CD4-positive, alpha-beta memory T cell (primary cell): ENCODE measurements around the gene OR2T5. TPM values are rescaled to one million over a fixed set of nuclear protein-coding genes. Genes with fewer than 3 reads are reported as not detected.
"Not testable (repeated sequence)": the region's sequence is repeated elsewhere in the genome, so short reads cannot be mapped to it uniquely, and the experiment has no call there.

Experiments used
- CTCF ChIA-PET: fragments of 350-600 bp; sonication (Branson Sonifier 250); formaldehyde crosslinking; loops from one replicate; lab custom pipeline; 2021; ENCODE audit warnings: inconsistent platforms; ENCODE audit not compliant: partially characterized antibody; lab: Charles Lee
- POLR2A ChIA-PET: fragments of 350-600 bp; sonication (Branson Sonifier 250); formaldehyde crosslinking; loops from one replicate; lab custom pipeline; 2021; ENCODE audit not compliant: partially characterized antibody; lab: Charles Lee
- DNase-seq, 5 donors: peaks; one replicate each; pipeline versions ENCODE4 v3.0.0 to v3.0.0-alpha.2; 2020 to 2022; ENCODE audit warnings: mixed read lengths in 1 of 5
- H3K27ac ChIP-seq: one replicate; pipeline ENCODE4 v1.7.0; 2013; ENCODE audit warnings: low read depth, low read length
- H3K27me3 ChIP-seq: 2 replicates; pipeline ENCODE4 v1.7.0; 2013; ENCODE audit warnings: mild to moderate bottlenecking, low read length, moderate library complexity; ENCODE audit not compliant: insufficient read depth
- H3K36me3 ChIP-seq: 2 replicates; pipeline ENCODE4 v1.7.0; 2013; ENCODE audit warnings: mild to moderate bottlenecking, low read length, moderate library complexity; ENCODE audit not compliant: insufficient read depth
- H3K4me1 ChIP-seq: 2 replicates; pipeline ENCODE4 v1.7.0; 2013; ENCODE audit warnings: mild to moderate bottlenecking, low read length, moderate library complexity; ENCODE audit not compliant: insufficient read depth
- H3K4me3 ChIP-seq, 2 donors: one replicate each; pipeline ENCODE4 v1.7.0; 2013; ENCODE audit warnings: low read length in 2 of 2, mild to moderate bottlenecking in 1 of 2
- H3K9me3 ChIP-seq, 2 donors: one replicate each; pipeline ENCODE4 v1.7.0; 2013; ENCODE audit warnings: low read length in 2 of 2, control low read depth in 1 of 2; ENCODE audit not compliant: control insufficient read depth in 1 of 2
- H3K27ac Mint-ChIP-seq, 7 donors: one replicate each; pipeline ENCODE4 v1.8.0; 2020 to 2021; ENCODE audit warnings: mixed read lengths in 7 of 7, mild to moderate bottlenecking in 6 of 7, inconsistent platforms in 3 of 7, moderate library complexity in 3 of 7
- H3K27me3 Mint-ChIP-seq, 2 donors: one replicate each; pipeline ENCODE4 v1.8.0; 2020 to 2021; ENCODE audit warnings: mixed read lengths in 2 of 2
- H3K36me3 Mint-ChIP-seq, 2 donors: one replicate each; pipeline ENCODE4 v1.8.0; 2020 to 2021; ENCODE audit warnings: mixed read lengths in 2 of 2, inconsistent platforms in 1 of 2, mild to moderate bottlenecking in 1 of 2
- H3K4me1 Mint-ChIP-seq, 4 donors: one replicate each; pipeline ENCODE4 v1.8.0; 2020 to 2021; ENCODE audit warnings: mixed read lengths in 4 of 4, mild to moderate bottlenecking in 1 of 4
- H3K4me3 Mint-ChIP-seq, 8 donors: one replicate each; pipeline ENCODE4 v1.8.0; 2020 to 2021; ENCODE audit warnings: mixed read lengths in 8 of 8, mild to moderate bottlenecking in 7 of 8, moderate library complexity in 6 of 8, inconsistent platforms in 3 of 8
- H3K9me3 Mint-ChIP-seq, 8 donors: one replicate each; pipeline ENCODE4 v1.8.0; 2020 to 2021; ENCODE audit warnings: mixed read lengths in 8 of 8, mild to moderate bottlenecking in 5 of 8, inconsistent platforms in 3 of 8, moderate library complexity in 1 of 8
- intact Hi-C: fragments of 100-400 bp; cut with micrococcal nuclease; formaldehyde crosslinking; loops from one replicate; pipeline ENCODE4 v1.15.1; 2023
- polyA plus RNA-seq, 2 donors: library from polyadenylated mRNA; unstranded; fragments of 300-500 nt; fragmentation: Illumina TruSeq; gene quantifications; one replicate each; pipeline ENCODE4 v1.2.3, GENCODE V29; 2021
- total RNA-seq, 2 experiments: library from RNA; stranded (reverse); gene quantifications; one replicate each; pipeline ENCODE4 v1.2.3, GENCODE V29; 2021

Gene OR2T5, protein sequence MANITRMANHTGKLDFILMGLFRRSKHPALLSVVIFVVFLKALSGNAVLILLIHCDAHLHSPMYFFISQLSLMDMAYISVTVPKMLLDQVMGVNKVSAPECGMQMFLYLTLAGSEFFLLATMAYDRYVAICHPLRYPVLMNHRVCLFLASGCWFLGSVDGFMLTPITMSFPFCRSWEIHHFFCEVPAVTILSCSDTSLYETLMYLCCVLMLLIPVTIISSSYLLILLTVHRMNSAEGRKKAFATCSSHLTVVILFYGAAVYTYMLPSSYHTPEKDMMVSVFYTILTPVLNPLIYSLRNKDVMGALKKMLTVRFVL
- total RNA-seq (not detected), polyA plus RNA-seq (not detected)

DNA sequence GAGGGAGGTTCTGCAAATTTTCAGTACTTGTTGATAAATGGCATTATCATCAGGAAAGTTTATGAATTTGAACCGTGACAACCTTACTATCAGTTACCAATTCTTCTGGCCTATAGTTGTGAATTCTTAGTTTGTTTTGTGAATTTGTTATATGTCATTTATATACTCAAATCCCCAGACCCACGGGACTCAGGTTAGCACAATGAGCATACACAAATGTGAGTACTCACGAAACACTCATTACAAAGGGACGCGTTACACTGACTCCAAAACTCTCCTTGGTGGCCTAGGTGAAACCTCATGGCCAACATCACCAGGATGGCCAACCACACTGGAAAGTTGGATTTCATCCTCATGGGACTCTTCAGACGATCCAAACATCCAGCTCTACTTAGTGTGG, at the start of gene OR2T5:
Gene OR2T5 (plus strand): TSS at position 301 of the 400 bp plus-strand sequence. CDS start 0 bp downstream, at position 301.
- H3K9me3 Mint-ChIP-seq, H3K27ac Mint-ChIP-seq, H3K27me3 ChIP-seq, CTCF ChIA-PET, H3K36me3 Mint-ChIP-seq, H3K27me3 Mint-ChIP-seq, H3K4me3 ChIP-seq, DNase-seq, POLR2A ChIA-PET, intact Hi-C loops, H3K4me3 Mint-ChIP-seq, H3K4me1 ChIP-seq, H3K9me3 ChIP-seq, H3K27ac ChIP-seq, H3K36me3 ChIP-seq, H3K4me1 Mint-ChIP-seq: not testable (repeated sequence)

DNA sequence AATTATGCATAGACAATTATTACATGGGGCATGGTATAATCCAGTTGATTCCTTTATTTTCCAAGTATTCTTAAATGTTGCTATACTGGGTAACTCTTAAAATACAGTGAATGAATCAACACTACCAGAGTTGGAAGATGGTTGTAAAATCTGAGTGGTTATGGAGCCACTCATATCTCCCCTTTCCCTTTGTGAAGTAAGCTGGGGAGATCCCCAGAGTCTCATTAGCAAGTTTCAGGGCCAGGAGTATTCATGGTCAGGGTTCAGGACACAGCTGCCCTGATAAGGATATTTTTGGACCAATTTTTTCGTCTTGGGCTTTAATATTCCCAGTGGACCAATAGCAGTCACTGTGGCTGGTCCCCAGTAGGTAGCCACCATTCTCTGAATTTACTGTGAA, 49.7 kb upstream of the OR2T5 start:
- H3K4me1 Mint-ChIP-seq, DNase-seq, H3K4me1 ChIP-seq, H3K27me3 Mint-ChIP-seq, H3K4me3 Mint-ChIP-seq, intact Hi-C loops, H3K36me3 ChIP-seq, CTCF ChIA-PET, H3K27ac Mint-ChIP-seq, H3K9me3 Mint-ChIP-seq, H3K27me3 ChIP-seq, H3K4me3 ChIP-seq, POLR2A ChIA-PET, H3K9me3 ChIP-seq, H3K27ac ChIP-seq, H3K36me3 Mint-ChIP-seq: not testable (repeated sequence)

DNA sequence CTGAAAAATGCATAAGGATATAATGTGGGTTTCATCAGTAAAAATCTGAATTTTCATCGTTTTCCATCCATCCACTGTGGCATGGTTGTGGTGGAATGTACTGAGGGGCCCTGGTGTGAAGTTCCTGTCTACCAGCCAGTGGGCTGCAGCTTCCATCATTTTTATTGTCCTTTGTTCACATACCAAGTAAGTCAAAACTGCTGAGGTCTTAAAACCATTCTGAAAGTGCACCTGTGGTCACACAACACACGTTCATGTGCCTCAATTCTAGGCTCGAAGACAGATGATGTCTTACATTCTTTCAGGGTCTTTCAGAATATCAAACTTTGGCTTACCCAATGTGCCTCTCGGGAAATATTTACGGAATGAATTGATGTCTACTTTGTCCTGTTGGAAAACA, 49.1 kb upstream of the OR2T5 start:
- POLR2A ChIA-PET, H3K27me3 ChIP-seq, H3K4me3 Mint-ChIP-seq, H3K9me3 ChIP-seq, DNase-seq, H3K4me1 Mint-ChIP-seq, H3K27ac ChIP-seq, intact Hi-C loops, H3K36me3 ChIP-seq, H3K27ac Mint-ChIP-seq, CTCF ChIA-PET, H3K4me3 ChIP-seq, H3K36me3 Mint-ChIP-seq, H3K4me1 ChIP-seq, H3K9me3 Mint-ChIP-seq, H3K27me3 Mint-ChIP-seq: not testable (repeated sequence)

DNA sequence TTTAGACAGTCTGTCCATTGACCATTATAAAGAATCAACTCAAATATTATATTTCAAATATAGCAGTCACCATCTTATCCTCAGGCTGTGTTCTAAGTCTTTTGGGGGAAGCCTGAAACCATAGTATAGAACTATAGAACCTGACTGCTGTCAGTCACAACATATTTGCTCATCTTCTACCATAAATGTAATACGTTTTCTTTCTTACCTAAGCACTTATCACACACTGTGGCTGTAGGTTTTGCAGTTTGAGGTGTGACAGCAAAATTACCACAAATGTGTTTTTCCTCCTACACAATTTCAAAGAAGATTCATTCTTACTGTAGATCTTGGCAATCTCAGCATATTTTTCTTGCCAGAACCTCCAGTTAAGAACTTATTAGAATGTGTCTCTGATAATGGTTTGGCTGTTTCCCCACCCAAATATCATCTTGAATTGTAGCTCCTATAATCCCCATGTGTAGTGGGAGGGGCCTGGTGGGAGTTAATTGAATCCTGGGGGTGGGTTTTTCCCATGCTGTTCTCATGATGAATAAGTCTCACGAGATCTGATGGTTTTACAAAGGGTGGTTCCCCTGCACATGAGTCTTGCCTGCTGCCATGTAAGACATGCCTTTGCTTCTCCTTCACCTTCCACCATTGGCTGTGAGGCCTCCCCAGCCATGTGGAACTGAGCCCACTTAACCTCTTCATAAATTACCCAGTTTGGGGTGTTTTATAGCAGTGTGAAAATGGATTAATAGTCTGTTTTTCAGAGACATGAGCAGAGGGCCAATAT, 45.7 kb upstream of the OR2T5 start:
- H3K4me1 Mint-ChIP-seq, H3K9me3 Mint-ChIP-seq, H3K27me3 Mint-ChIP-seq, CTCF ChIA-PET, POLR2A ChIA-PET, H3K36me3 ChIP-seq, H3K9me3 ChIP-seq, H3K27ac ChIP-seq, H3K4me3 Mint-ChIP-seq, intact Hi-C loops, H3K4me1 ChIP-seq, H3K27me3 ChIP-seq, H3K4me3 ChIP-seq, DNase-seq, H3K36me3 Mint-ChIP-seq, H3K27ac Mint-ChIP-seq: not testable (repeated sequence)

DNA sequence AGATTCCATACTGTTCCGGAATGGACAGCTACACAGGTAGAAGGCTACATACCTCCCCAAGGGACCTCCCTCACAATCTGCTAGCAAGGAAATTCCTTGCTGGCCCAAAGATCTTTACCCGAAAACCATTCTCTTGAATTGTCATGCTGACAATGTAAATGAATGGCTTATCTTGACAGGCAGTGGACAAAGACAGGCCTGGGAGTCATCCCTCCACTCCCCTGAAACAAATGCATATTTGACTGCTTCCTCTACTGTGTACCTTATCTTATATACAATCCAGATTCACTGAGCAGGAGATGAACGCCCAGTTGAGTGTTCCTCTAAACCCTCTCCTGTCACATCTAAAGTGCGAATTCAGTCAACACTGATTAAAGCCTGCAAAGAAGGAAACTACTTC, 43.8 kb upstream of the OR2T5 start:
- POLR2A ChIA-PET, result not testable (repeated sequence)

DNA sequence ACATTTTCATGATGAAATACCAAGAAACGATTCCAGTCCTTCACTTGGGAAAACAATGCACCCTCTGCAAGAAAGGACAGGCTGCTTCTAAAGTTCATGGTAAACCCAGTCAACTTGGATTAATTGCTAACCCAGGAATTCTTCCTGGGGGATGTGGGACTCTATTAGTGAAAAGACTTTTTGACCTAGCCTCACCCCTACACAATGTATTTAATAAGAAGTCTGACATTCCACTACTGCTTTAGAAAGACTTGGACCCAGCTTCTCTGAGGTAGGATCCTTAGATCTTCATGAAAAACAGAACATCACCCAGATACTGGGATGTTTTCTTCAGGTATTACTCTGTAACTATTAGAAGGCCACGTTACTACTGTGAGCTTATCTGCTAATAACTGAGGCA, 43.0 kb upstream of the OR2T5 start, which contains the start of gene OR2T2:
Gene OR2T2 (plus strand): TSS at position 239 of the 400 bp plus-strand sequence. CDS start 7,161 bp downstream, outside the sequence.
- H3K4me3 Mint-ChIP-seq, H3K4me3 ChIP-seq, H3K36me3 ChIP-seq, H3K4me1 ChIP-seq, H3K27ac ChIP-seq, H3K36me3 Mint-ChIP-seq, POLR2A ChIA-PET, H3K9me3 Mint-ChIP-seq, H3K27ac Mint-ChIP-seq, intact Hi-C loops, H3K4me1 Mint-ChIP-seq, H3K27me3 ChIP-seq, CTCF ChIA-PET, H3K27me3 Mint-ChIP-seq, H3K9me3 ChIP-seq, DNase-seq: not testable (repeated sequence)

More for the DNA sequence above, 43.8 kb upstream of the OR2T5 start:
- H3K27ac ChIP-seq, H3K9me3 ChIP-seq, CTCF ChIA-PET, H3K27ac Mint-ChIP-seq, H3K36me3 Mint-ChIP-seq, H3K27me3 Mint-ChIP-seq, H3K4me1 Mint-ChIP-seq, H3K9me3 Mint-ChIP-seq, DNase-seq, H3K4me3 Mint-ChIP-seq, H3K4me1 ChIP-seq, H3K36me3 ChIP-seq, H3K4me3 ChIP-seq, H3K27me3 ChIP-seq, intact Hi-C loops: not testable (repeated sequence)

DNA sequence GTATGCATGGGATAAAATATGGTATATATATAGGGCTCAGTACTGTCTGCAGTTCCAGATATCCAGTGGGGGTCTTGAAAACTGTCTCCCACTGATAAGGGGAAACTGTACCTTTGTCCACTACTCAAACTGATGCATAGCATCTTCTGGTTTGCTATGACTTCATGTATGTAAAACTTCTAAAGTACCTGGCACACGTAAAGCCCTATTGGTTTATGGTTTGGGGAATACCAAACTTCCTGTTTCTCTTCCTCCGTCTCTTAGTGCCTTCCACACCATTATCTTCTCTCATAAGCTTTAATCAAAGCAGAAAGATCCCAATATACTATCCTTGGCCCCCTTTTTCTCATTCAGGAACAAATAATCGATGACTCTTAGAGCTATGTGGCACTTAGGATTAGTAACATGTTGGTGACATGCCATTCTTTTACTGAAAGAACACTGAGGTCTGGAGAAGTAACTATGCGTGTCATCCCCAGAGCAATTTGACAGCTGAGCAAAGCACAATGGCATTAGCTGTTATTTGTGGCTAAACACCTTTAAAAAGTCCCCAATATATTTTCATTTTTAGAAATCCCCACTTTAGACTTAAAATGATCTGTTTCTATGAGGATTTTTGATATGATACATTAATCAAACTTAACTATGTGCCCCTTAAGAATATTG, 39.8 kb upstream of the OR2T5 start:
- H3K27ac ChIP-seq, H3K36me3 ChIP-seq, POLR2A ChIA-PET, H3K27me3 ChIP-seq, H3K9me3 ChIP-seq, intact Hi-C loops, H3K9me3 Mint-ChIP-seq, H3K36me3 Mint-ChIP-seq, H3K4me3 Mint-ChIP-seq, DNase-seq, H3K27ac Mint-ChIP-seq, H3K27me3 Mint-ChIP-seq, H3K4me1 ChIP-seq, CTCF ChIA-PET, H3K4me3 ChIP-seq, H3K4me1 Mint-ChIP-seq: not testable (repeated sequence)
